Stimulated activated CD4-positive, alpha-beta T cell treated with anti-CD3 and anti-CD28 coated beads, Interleukin-2, amount 100 ng/mL, for 24 hours (primary cell): ENCODE results near the gene FLVCR2.

Experiments
- DNase-seq, 2 donors: peaks; one replicate each; pipeline ENCODE4 v3.0.0-alpha.2; 2020

FLVCR2 gene

DNA sequence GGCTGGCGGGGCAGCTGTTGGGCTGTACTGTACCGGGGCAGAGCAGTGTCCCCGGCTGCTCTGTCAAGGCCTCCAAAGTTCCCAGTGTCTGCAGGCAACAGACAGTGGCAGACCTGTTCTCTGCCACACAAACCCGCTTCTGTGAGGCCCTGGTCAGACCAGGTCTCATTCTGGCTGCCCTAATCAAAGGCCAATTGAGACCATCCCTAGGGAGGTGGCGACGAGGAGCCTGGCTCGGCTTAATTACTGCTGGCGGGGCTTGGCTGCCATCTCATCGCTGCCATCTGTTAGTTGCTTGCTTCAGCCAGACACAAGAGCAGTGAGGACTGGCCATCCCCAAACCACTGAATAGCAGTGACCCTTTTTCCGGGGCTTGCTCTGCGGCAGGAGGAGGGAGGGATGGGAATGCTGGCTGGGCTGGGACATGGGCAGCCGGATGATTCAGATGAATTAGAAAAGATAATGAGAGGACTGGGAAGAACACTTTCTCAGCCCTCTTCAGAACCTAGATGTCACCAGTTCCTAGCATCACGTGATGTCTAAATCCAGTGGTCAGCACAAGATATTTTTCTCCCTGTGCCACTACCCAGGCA lies 57.8 kb downstream of the FLVCR2 start:
- DNase-seq: no peak

DNA sequence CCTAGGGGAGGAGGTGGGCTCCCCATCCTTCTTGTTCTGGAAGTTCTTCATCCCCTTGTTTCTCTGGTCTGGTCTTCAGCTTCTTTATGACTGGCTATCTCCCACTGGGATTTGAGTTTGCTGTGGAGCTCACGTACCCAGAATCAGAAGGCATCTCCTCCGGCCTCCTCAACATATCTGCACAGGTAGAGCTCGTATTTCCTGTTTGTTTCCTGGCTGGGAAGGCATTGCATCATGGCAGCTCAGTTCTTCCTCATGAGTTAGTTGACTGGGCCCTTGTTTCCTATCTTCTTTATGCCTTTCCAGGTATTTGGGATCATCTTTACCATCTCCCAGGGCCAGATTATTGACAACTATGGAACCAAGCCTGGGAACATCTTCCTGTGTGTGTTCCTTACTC lies 62.5 kb downstream of the FLVCR2 start:
- DNase-seq: no peak

DNA sequence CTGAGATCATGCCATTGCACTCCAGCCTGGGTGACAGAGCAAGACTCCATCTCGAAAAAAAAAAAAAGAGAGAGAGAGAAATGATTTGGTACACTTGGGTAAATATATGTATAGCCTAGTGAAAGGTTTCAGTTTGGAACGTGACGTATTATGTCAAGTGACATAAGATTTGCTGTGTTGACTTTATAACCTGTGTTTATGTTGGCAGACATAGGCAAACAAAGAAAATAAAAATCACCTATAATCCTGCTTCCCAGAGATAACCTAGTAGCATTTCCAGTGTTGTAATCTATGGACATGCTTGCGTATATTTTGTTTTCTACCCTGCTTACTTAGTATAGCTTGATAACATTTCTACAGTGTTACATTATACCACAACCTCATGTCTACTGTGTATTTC lies 65.6 kb downstream of the FLVCR2 start:
- no peak for DNase-seq

DNA sequence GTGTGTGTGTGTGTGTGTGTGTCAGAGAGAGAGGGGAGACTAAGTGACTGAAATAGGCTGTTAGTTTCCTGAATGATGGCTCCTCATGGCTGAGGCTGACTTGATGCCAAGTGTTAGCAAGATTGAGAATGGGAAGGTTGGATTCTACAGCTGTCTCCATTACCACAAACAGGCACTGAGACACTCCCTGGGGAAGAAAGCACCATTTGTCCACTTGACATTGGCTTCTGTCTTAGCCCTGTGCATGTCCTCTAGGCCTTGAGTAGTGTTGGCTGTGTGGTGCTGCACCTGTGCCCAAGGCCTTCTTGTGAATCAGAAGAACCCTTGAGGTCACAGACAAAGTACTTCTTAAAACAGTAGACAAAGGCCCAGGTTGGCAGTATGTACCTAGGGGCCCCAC lies 66.6 kb downstream of the FLVCR2 start:
- DNase-seq: no peak

DNA sequence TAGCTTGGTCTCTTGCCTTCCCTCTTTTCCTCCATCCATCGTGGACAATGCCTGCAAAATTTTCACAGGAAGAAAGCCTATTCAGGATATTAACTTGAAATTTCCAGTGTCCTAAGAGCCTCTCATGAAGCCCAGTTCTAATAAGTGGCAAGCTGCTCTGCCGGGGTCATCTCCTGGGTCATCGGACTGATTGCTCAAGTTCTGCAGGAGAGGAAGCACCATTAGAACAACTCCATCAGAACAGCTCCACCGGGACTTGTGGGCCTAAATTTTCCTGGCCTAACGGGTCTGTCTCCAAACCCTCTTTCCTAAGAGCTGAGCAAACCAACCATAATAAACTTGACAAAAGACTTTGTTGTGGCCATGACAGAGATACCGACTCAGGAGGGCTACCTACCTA lies 68.3 kb downstream of the FLVCR2 start:
- DNase-seq: no peak

DNA sequence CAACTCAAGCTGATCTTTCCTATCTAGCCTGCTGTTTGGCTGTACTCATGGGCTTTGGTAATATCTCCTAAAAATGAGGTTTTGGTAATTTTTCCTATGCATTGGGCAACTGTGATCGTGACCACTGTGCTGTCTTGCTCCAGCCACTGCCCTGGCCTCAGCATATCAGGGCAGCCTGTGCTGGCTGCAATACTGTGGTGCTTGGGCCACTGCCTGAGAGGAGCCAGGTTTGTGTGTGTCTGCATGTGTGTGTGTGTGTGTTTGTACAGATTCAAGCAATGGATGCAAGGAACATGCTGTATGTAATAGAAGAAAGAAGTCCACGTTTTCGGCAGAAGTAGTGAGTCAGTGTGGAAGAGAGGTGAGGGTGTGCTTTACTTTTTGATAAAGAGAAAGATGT lies 69.2 kb downstream of the FLVCR2 start:
- DNase-seq: no peak

DNA sequence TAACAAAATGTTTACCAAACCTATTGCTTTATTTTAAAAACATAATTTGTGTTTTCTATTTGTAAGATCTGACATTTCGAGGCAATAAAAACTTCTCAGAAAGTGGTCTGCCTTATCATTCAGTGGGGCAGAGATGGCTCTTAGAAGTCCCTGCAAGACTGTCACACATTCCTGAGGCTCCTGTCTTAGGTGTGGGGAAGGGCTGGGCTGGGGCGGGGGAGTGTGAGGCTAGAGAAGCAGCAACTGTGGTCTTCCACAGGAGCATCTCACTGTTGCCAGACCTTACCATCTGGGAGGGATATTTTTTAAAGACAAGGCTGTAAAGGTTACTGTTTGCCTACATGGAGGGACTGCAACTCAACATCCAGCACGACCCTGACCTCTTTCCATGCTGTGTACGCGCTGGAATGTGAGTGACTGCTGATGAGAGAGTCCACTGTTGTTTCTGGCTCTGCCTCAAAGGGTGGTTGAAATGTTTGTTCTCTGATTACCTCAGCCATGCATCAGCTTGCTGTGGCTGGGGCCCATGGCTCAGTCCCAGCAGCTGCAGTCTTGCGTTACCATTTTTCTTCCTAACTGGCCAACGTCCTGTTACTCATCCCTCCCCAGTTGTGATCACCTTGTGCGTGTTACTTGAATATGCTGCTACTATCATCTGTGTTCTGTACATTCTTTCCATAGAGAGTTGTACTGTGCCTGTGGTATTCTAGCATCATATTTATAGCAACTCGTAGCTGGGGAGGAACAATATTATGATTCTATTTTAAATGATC lies 69.8 kb downstream of the FLVCR2 start:
- no peak for DNase-seq

DNA sequence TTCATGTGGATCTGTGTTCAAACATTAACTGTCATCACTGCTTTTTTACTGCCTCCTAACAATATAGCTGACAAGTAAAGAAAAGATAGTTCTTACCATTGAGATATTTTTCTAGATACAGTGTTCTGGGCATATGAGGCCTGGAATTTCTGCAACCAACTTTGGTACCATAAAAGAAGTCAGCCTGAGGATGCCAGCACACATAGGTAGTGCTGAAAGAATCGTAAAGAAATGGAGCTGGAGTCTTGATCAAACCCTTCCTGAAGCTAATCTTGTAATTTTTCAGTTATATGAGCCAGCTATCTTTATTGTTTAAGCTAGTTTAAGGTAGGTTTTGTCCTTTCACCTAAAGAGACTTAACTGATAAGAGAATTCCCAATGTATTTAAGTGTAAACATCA lies 70.9 kb downstream of the FLVCR2 start:
- no peak for DNase-seq

DNA sequence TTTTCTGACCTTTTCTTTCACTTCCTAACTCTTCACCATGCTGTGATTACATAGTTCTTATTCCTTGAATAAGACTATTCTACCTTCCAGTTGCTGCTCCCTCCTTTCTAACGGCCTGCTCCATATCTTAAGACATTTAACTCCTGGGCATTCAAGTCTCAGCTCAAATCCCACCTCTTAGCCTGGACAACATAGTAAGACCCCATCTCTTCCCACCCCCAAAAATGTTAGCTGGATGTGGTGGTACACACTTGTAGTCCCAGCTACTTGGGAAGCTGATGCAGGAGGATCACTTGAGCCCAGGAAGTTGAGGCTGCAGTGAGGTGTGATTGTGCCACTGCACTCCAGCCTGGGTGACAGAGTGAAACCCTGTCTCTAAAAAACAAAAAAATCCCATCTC lies 71.4 kb downstream of the FLVCR2 start:
- DNase-seq: no peak

DNA sequence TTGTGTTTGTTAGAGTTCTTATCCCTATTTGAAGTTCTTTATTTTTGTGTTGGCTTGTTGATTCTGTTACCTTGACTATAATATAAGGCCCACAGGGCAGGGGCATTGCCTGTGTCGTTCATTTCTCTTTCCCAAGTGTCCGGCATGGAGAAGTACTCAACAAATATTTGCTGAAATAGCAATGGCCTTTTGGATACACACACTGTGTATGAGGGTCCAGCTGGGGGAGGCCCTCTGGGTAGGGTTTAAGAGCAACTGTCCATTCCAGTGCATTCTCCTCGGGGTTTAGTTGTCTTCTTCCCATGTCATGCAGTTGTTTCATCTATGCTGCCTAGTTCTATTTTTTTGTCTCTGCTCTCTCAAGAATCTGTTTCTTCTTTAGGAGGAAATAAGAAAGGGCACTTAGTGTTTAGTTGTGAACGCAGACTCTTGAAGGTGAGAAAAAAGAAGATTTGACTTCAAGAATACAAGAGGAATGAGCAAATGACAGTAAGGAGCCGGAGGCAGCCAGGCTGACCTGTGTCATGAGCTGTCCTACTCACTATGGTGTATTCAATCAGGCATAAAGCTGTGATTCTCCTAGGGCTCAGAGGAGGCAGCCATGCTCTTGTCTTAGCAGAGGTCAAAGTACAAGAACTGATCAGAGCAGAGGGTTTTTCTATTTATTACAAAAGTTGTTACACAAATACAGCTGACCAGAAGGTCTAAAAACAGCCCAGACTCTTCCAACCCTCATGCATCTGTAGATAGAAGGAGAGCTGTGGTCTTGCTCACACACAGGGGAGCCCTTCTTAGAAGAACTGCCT lies 72.0 kb downstream of the FLVCR2 start:
- no peak for DNase-seq

DNA sequence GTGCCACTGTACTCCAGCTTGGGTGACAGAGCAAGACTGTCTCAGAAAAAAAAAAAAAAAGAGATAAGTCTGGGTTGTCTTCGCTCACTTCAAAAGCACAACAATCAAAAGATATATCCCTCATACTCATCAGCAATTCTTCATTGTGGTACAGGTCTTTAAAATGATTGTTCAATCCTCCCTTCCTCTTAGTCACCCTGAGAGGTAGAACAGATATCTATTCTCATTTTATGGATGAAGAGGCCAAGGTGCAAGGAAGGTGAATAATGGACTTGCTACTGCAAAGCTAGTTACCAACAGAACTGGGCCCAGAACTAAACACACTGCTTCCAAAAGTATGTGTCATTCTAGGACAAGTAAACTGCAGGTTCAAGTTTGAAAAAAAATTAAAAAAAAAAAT lies 75.1 kb downstream of the FLVCR2 start:
- DNase-seq: no peak

DNA sequence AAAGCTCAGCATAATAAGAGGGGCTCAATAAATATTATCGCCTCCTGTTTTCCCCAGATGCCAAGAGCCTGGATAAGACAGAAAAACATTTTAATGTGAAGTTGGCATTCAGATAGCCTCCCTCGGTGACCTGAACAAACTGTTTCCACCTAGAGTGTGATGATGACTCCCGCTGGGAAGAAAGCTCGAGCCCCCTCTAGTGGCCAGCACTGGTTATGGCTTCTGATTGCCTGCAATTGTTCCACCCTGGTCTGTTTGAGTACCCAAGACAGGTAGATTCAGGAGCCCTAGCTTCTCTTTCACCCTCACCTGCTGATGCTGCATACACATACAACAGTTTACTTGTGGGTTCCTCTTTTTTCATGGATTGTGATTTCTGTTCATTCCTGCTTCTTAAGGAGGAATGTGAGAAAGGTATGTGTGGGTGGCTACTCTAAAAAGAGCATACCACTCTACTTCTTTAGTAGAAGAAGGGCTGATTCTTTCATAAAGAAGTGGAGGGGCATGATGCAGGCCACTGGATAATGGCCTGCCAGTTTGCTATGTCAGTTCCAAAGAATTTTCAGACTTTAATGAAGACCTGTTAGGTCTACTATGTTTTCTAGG lies 75.8 kb downstream of the FLVCR2 start:
- peak; percentile 87 to 89 for DNase-seq

DNA sequence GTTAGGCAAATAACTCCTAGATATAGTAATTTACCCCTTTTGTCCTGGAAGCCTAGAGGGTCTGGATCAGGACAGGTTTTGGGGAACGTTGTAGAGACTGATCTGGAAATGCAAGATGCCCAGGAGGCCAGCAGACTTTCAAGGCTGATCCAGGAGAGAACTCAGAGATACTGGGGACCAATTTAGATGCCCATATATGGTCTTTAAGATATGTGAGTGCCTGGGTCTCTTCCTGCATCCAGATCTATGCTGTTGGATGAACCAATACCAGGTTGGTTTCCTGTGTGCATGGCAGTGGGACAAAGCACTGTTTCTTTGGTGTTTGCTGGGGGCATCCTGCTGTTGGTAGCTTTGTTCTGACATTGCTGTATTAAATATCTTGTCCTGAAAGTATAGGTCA lies 76.8 kb downstream of the FLVCR2 start:
- no peak for DNase-seq

DNA sequence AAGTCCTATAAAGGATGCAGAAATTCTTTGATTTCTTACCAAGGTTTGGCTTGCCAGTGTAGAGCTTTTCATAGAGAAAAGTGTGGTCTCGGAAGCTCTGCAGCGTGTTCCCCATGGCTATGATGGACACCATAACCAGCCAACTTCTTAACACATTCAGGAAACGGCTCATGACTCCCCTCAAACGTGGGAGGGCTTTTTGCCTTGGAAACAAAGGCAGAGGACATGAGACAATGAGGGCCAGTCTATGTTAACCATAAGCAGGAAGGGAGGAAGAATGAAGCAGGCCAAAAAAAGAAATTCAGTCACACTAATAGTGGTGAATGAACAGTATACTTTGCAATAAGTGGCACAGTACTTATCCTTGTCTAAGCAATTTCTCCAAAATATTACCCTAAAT lies 78.9 kb downstream of the FLVCR2 start:
- no peak for DNase-seq

DNA sequence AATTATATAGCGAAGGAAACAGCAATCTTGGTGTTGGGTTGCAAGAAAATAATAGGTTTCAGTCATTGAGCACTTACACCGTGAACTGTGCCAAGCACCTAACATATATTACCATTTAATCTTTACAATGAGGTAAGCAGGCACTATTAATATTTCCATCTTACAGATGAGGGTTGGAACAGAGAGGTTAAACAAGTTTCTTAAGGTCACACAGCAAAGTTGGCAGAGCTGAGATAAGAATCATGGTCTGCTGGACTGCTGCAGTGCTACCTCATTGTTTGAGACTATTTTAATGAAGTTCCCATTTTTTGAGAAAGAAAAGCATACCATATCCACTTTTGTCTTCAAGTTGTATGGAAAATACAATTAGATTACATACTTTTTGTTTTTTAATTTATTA lies 80.5 kb downstream of the FLVCR2 start:
- DNase-seq: no peak

DNA sequence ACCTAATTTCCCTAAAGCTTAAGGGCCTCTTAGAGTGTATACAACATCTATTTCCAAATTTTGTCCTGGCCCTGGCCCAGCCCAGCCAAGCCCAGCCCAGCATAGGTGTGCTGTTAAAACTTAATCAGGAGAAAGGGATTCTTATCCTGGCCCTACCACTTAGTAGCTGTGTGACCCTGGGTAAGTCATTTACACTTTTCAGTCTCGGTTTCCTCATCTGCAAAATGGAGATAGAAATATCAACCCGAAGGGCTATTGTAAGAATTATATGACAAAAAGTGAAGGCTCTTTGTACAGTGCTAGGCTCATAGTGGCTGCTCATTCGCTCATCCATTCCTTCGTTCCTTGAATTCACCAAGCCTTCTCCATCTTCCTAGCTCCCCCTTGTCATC lies 81.8 kb downstream of the FLVCR2 start:
- no peak for DNase-seq

DNA sequence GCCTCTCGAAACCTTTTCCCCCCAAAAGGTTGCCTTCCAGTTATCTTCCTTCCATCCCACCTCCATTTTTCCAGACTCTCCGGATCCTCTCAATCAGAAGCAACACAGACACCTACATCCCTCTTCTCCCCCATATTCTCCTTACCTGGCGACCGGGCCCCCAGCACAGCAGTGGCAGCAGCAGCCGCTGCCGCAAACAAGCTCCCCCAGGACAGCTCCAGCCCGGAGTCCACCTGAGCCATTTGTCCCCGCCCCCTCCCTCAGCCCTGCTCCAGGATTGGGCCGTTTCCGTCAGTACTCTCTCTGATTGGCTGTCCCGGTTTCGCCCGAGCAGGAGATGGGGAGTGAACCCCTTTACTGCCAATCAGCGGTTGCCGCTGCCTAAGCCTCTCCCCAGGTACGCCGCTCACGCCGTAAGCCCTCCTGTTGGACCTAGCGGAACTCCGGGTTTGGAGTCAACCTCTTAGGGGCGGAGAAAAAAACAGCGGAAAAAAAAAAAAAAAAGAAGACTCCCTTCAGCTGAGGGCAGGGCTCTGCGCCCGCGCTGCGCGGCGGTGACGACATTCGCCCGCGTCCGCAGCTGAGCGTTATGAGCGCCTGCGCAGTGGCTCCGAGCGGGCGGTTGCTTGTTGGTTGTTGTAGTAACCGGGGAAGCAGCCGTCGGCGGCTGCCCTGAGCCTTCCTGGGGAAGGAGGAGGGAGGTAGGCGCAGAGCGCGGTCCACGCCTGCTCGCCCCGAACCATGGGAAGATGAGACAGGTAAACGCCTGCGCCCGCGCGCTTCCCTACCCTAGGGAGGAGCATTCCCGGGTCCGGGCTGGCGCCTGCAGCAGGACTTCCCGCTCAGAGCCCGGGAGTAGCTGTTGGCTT lies 82.4 kb downstream of the FLVCR2 start, which contains the start of the genes ERG28 and TTLL5:
Gene ERG28, minus strand, starts transcription at position 247 of the 869 bp plus-strand sequence. CDS start 3,374 bp downstream, outside the sequence.
Gene TTLL5, plus strand, starts transcription at position 617 of the 869 bp plus-strand sequence. CDS start 1,904 bp downstream, outside the sequence.
- peak; percentile 95 to 96 for DNase-seq

DNA sequence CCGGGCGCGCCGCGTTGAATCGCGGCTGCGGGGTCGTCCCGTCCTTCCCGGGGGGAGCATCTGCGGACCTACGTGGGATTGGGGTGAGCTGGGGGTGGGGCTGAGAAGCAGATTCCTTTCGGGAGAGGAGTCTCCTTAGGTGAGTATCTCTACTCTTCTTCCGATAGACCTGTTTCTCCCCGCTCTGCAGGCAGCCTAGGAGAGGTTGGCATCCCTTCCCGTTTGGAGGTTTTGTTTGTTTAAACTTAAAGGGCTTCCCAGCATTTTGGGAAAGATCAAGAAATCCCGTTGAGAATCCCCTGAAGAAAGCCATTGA lies 83.0 kb downstream of the FLVCR2 start:
- no peak for DNase-seq

DNA sequence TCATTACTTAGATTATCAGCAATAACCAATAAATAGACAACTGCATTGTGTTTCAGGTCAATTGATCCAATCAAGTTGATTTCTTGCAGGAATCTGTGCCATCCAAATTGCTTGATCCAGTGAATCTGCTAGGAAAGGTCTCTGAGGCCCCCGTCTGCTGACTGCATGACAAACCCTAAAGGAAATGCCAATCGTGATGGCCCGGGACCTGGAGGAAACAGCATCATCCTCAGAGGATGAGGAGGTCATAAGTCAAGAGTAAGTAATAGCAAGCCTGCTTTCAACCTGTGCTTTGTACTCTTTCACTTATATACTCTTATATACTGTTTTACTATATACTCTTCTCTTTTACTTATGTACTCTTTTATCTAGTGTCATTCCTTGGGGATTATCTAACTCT lies 84.5 kb downstream of the FLVCR2 start:
- no peak for DNase-seq

DNA sequence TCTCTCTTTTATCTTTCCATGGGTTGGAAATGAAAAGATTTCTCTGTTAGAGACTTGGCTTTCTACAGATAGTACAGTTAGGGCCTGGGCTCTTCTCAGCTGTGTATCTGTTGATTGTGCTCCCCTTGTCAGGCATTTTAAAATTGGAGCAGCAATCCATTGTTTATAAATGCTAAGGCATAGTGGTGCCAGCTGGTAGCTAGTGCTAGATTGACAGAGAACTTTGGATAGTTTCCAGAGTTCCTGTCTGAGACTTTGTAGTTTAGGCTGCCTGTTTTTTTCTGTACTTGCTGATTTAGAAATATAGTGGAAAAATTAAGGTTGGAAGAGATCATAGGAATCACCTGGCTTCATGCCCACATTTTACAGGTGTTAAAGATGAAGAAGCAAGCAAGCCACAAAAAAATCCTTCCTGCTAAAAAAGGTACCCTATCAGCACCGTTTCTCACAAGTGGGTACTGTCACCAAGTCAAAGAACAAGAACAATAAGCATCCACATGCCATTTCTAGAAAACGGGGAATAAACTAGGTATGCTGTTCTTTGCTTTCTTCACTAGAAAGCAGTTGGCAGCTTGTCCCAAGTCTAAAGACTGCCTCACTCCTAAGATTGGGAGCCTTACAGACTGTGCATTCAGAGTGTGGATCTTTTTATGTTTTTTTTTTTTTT lies 88.8 kb downstream of the FLVCR2 start:
- no peak for DNase-seq

DNA sequence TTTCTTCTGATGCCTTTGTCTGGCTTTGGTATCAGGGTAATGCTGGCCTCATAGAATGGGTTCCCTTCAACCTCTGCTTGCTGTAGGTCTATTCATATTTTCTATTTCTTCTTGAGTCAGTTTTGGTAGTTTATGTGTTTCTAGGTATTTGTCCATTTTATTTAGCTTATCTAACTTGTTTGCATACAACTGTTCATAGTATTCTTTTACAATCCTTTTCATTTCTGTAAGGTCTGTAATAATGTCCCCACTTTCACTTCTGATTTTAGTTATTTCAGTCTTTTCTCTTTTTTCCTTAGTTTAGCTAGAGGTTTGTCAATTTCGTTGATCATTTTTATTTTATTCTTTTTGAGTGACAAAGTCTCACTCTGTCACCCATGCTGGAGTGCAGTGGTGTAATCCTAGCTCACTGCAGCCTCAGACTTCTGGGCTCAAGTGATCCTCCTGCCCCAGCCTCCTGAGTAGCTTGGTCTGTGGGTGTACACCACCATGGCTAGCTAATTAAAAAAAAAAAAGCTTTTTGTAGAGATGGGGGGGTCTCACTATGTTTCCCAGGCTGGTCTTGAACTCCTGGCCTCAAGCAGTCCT lies 94.3 kb downstream of the FLVCR2 start:
- DNase-seq: no peak
